GM23338 (cell line): Measurements from ENCODE around the gene PDE4D. TPM values are rescaled to one million over a fixed set of nuclear protein-coding genes. Genes with fewer than 3 reads are reported as not detected.

Source experiments
- REST ChIP-seq: IDR thresholded peaks from one replicate; pipeline ENCODE4 v1.6.1; 2018; ENCODE audit warnings: antibody characterized with exemption; ENCODE audit not compliant: unreplicated experiment
- STAT1 ChIP-seq: IDR thresholded peaks from one replicate; pipeline ENCODE4 v1.6.1; 2016; ENCODE audit warnings: antibody characterized with exemption; ENCODE audit not compliant: unreplicated experiment
- ZNF114 ChIP-seq: fragments of 250-450 bp; sonication (Bioruptor Pico); IDR thresholded peaks from 2 replicates; pipeline ENCODE4 v1.5.0; 2020; ENCODE audit warnings: mild to moderate bottlenecking, moderate library complexity
- polyA plus RNA-seq: library from polyadenylated mRNA; unstranded; fragments of >200 nt; fragmentation: Nextera tagmentation; extraction: Ambion mirVana; gene quantifications from 2 replicates; pipeline ENCODE4 v1.2.1, GENCODE V29; 2016
- total RNA-seq: library from RNA; depleted of rRNA; stranded (reverse); fragments of >200 nt; shearing (Covaris generic); gene quantifications from 2 replicates; pipeline ENCODE4 v1.2.3, GENCODE V29; 2014
- TF ChIP-seq, protein P1 (sequence below): fragments of 250-450 bp; sonication (Bioruptor Pico); IDR thresholded peaks from 2 replicates; pipeline ENCODE4 v1.5.0; 2020; ENCODE audit warnings: mild to moderate bottlenecking, moderate library complexity
- TF ChIP-seq, protein P2 (sequence below): IDR thresholded peaks from 2 replicates; pipeline ENCODE4 v1.6.1; 2016; ENCODE audit warnings: antibody characterized with exemption

Gene PDE4D
- total and polyA plus RNA-seq, 2 experiments from 2014 or later = 2.1 to 4.7 TPM

- TF ChIP-seq, protein P1, sequence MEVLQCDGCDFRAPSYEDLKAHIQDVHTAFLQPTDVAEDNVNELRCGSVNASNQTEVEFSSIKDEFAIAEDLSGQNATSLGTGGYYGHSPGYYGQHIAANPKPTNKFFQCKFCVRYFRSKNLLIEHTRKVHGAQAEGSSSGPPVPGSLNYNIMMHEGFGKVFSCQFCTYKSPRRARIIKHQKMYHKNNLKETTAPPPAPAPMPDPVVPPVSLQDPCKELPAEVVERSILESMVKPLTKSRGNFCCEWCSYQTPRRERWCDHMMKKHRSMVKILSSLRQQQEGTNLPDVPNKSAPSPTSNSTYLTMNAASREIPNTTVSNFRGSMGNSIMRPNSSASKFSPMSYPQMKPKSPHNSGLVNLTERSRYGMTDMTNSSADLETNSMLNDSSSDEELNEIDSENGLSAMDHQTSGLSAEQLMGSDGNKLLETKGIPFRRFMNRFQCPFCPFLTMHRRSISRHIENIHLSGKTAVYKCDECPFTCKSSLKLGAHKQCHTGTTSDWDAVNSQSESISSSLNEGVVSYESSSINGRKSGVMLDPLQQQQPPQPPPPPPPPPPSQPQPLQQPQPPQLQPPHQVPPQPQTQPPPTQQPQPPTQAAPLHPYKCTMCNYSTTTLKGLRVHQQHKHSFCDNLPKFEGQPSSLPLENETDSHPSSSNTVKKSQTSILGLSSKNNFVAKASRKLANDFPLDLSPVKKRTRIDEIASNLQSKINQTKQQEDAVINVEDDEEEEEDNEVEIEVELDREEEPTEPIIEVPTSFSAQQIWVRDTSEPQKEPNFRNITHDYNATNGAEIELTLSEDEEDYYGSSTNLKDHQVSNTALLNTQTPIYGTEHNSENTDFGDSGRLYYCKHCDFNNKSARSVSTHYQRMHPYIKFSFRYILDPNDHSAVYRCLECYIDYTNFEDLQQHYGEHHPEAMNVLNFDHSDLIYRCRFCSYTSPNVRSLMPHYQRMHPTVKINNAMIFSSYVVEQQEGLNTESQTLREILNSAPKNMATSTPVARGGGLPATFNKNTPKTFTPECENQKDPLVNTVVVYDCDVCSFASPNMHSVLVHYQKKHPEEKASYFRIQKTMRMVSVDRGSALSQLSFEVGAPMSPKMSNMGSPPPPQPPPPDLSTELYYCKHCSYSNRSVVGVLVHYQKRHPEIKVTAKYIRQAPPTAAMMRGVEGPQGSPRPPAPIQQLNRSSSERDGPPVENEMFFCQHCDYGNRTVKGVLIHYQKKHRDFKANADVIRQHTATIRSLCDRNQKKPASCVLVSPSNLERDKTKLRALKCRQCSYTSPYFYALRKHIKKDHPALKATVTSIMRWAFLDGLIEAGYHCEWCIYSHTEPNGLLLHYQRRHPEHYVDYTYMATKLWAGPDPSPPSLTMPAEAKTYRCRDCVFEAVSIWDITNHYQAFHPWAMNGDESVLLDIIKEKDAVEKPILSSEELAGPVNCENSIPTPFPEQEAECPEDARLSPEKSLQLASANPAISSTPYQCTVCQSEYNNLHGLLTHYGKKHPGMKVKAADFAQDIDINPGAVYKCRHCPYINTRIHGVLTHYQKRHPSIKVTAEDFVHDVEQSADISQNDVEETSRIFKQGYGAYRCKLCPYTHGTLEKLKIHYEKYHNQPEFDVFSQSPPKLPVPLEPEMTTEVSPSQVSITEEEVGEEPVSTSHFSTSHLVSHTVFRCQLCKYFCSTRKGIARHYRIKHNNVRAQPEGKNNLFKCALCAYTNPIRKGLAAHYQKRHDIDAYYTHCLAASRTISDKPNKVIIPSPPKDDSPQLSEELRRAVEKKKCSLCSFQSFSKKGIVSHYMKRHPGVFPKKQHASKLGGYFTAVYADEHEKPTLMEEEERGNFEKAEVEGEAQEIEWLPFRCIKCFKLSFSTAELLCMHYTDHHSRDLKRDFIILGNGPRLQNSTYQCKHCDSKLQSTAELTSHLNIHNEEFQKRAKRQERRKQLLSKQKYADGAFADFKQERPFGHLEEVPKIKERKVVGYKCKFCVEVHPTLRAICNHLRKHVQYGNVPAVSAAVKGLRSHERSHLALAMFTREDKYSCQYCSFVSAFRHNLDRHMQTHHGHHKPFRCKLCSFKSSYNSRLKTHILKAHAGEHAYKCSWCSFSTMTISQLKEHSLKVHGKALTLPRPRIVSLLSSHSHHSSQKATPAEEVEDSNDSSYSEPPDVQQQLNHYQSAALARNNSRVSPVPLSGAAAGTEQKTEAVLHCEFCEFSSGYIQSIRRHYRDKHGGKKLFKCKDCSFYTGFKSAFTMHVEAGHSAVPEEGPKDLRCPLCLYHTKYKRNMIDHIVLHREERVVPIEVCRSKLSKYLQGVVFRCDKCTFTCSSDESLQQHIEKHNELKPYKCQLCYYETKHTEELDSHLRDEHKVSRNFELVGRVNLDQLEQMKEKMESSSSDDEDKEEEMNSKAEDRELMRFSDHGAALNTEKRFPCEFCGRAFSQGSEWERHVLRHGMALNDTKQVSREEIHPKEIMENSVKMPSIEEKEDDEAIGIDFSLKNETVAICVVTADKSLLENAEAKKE (CRISPR knock-in tag) = no peak
- TF ChIP-seq STAT1 = no peak
- TF ChIP-seq REST = no peak
- TF ChIP-seq, protein P2, sequence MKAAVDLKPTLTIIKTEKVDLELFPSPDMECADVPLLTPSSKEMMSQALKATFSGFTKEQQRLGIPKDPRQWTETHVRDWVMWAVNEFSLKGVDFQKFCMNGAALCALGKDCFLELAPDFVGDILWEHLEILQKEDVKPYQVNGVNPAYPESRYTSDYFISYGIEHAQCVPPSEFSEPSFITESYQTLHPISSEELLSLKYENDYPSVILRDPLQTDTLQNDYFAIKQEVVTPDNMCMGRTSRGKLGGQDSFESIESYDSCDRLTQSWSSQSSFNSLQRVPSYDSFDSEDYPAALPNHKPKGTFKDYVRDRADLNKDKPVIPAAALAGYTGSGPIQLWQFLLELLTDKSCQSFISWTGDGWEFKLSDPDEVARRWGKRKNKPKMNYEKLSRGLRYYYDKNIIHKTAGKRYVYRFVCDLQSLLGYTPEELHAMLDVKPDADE = no peak
- TF ChIP-seq ZNF114 (CRISPR knock-in tag) = no peak
Measured at GRCh38 chr5:59146729-59147128, 746.8 kb downstream of the PDE4D start (continued).
